ENCODE results near the gene KCNJ13.
A peak's percentile ranks its signal among the peaks of the same experiment; 100 is the strongest.
"Not testable (repeated sequence)": the region's sequence is repeated elsewhere in the genome, so short reads cannot be mapped to it uniquely, and the experiment has no call there.

The KCNJ13 gene

DNA sequence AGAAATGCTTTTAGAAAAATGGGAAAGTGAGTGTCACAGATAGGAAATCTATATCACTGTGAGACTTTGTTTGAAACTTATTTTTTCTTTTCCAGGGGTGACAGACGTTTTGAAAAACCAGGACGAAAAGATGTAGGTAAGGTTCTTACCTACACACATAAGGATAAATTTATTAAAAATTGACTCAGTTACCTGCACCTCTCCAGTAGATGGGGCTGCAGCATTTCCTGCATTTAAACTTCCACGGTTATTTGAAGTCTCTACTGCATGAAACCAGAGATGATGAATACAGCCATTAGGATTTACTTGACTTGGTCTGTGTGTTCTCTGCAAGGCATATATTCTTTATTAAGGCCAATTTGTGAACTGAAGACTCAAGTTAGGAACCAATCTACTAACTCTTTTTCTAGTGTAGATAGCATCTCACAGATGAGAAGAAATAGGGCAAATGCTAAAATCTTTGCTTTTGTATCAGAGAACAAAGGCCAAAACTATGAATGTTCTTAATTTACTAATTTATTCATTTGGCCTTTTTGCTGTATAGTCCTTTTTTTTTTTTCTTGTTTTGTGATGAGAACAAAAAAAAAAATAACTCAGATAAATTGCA lies 15.0 kb downstream of the KCNJ13 start:
- peak; percentile 23 for DNase-seq

DNA sequence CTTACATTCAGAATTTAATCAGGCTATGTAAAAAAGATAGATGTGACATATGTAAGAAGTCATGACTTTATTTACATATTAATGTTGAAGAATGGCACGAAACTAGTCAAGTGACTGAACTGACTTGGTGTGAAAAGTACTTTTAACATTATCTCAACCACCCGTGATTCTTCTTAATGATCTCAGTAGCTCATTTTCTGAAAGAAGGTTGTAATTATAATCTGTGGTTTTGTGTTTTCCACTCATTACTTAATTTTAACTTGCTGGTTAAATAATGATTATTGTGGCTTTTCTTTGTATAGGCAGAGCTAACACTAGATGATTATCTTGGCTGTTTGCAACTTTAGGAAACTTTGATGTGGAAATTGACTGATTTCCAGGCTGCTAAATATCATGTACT lies 18.5 kb downstream of the KCNJ13 start:
- no peak for DNase-seq

DNA sequence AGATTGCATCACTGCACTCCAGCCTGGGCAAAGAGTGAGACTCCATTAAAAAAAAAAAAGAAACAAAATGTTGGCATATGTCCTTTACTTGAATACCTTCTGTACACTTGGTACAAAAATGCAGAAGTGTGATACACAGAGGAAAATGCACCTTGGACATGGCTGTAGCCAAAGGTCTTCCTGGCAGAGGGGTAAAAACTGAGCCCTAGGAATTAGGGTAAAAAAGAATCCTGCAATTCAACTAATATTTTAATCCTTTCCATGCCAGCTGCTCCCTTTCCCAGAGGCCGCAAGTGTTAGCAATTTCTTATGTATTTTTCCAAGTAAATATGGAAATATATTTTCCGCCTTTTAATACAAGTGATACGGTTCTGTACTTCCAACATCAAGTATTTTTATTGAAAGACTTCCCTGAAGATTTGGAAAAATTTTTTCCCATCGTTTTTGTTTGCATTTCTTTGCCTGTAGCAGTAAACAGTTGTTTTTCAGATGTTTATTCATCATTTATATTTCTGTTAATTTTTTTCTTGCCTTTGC lies 26.2 kb downstream of the KCNJ13 start:
- DNase-seq, result no peak

DNA sequence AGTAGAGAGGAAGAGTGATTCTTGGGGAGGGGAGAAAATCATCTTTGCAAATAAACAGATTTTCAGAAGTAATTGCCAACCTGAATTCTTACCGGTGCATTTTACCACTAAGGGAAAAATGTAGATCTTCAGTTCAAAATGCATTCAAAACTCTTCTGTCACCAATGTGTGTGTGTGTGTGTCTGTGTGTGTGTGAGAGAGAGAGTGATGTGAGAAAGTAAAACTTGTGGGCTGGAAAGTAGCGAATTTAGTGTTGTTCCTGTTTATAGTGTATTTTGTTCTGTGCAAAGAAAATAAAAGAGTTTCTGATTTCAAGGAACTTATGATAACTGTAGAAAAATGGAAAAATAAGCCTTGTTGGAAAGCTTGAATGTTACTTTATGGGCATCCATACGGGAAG lies 27.0 kb downstream of the KCNJ13 start:
- DNase-seq, result no peak

DNA sequence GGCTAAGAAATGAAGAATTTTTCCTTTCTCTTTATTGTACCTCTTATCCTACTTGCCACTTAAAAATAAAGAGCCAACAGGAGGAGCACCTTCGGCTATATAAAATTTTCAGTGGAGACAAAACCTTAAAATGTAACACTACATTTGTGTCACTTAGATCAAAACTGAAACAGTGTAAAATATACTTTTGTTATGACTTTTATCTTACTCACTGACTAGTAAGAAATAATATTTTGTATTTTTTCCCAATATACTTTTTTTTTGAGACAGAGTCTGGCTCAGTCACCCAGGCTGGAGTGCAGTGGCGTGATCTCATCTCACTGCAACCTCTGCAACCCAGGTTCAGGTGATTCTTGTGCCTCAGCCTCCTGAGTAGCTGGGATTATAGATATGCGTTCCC lies 28.3 kb downstream of the KCNJ13 start:
- DNase-seq, result no peak

DNA sequence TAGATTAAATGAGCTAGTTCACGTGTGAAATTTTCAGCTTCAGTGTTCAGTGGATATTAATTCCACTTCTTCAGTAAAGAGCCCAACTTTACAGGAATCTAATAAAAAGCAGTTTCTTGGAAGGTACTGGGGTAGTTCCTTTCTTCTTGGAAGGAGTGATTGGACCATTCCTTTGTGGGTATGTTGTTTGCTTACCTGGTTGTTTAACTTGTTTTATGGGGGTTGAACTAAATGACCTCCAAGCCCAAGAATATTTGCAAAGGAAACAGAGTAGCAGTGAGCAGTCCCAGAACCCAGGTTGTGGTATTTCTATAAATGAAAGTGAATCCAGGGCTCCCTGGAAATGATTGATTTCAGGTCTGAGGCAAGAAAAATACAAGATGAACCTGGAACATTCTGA lies 31.4 kb downstream of the KCNJ13 start:
- DNase-seq, result no peak

DNA sequence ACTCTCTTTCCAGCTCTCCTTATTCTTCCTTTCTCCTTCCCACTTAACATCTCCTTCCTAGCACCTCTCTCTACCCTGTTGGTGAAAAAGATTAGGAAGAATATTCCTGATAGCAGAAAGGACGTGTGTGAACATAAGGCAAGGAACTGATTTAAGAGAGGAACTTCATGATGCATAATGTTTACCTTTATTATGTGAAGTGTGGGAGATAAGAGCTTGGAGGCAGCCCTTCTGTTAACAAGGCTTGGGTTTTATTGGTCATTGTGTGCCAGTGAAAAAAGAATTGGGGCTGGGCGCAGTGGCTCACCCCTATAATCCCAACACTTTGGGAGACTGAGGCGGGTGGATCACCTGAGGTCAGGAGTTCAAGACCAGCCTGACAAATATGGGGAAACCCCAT lies 34.4 kb downstream of the KCNJ13 start:
- no peak for DNase-seq

DNA sequence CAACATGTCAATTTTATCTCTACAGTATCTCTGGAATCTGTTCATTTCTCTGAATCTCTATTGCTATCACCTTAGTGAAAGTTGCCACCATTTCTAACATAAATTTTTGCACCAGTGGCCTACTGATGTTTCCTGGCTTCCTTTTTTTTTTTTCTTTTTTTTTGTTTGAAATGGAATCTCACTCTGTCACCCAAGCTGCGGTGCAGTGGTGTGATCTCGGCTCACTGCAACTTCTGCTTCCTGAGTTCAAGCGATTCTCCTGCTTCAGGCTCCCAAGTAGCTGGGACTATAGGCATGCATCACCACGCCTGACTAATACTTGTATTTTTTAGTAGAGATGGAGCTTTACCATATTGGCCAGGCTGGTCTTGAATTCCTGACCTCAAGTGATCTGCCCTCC lies 35.1 kb downstream of the KCNJ13 start:
- DNase-seq, result no peak

DNA sequence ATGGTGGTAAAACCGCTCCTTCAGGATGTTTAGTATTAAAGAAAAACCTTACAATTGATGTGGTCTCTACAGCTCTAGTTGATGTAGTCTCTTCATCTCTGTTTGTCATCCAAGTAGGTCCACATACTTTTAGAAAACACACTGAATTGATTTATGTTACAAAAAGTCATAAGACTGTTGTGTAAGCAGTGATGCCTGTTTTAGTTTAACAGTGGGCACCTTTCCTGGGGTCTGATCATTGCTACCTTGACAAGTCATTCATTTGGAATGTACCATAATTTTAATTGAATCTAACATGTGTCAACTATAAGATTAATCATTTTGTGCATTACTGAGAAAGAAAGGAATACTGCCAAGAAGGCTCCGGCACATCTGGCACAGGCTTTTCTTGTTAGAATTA lies 44.9 kb downstream of the KCNJ13 start:
- DNase-seq, result no peak

DNA sequence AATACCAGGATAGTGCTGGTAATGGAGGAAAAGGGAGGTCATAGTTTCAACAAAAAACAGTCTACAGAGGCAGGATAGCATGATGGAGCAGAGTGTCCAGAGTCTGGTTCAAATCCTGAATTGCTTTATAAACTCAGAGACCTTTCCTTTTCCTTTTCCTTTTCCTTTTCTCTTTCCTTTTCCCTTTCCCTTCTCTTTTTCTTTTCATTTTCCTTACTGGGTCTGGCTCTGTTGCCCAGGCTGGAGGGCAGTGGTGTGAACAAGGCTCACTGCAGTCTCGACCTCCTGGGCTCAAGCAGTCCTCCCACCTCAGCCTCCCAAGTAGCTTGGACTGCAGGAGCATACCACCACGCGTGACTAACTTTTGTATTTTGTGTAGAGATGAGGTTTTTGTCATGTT lies 47.6 kb downstream of the KCNJ13 start:
- DNase-seq, result no peak

DNA sequence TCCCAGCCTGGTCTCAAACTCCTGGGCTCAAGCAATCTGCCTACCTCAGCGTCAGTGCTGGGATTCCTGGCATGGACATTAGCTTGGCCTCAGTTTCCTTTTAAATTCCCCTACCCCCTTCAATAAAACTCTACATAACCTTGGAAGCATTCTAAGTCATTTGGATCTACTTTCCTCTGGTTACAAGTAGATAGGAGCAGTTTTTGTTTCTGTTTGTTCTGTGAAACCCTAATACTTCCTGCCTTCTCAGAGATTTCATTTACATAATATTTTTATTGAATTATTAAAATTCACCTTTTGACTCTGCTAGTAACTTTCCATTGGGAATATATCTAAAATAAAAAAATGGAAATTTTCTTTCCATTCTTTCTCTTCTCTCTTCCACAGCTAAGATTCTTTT lies 53.3 kb downstream of the KCNJ13 start:
- no peak for DNase-seq

DNA sequence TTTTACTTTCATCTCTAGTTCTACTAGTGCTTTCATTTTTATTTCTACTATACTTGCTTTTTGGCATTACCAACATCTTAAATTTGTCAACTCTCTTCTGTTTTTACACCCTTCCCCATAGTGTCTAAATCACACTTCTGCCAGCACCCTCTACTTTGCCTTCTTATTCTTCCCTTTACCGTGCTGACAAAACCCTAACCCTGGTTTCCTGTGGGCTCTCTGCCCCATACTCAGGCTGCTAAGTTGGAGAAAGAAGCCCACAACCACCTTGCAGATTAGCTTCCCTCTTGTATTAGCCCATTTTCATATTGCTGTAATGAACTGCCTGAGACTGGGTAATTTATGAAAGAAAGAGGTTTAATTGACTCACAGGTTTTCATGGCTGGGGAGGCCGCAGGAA lies 54.5 kb downstream of the KCNJ13 start:
- DNase-seq, result no peak

DNA sequence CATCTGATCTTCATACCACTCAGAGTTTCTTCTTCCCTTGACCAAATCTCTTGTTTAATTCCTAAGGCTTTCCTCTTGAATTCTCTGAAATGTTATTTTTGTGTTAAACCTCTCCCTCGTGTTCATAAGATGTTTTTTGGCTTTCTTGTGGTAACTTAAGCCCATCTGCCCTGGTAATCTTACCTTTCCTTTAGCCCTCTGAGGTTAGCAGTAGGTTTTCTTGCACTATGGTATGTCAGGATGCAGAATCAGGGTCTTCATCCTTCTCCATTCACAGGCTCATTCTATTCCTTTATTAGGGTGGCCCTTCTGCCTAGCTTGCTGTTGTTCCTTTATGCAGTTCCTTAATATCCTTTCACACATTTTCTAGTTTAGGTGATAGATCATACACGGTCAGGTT lies 55.1 kb downstream of the KCNJ13 start:
- no peak for DNase-seq

DNA sequence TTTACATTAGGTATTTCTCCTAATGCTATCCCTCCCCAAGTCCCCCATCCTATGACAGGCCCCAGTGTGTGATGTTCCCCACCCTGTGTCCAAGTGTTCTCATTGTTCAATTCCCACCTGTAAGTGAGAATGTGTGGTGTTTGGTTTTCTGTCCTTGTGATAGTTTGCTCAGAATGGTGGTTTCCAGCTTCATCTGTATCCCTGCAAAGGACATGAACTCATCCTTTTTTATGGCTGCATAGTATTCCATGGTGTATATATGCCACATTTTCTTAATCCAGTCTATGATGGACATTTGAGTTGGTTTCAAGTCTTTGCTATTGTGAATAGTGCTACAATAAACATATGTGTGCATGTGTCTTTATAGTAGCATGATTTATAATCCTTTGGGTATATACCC lies 56.3 kb downstream of the KCNJ13 start:
- not testable (repeated sequence) for DNase-seq
